22Rv1 (cell line): ENCODE results near the gene CCNJ.

Experiments used
- ZFX ChIP-seq: fragments of 450-650 bp; IDR thresholded peaks from 2 replicates; pipeline ENCODE4 v1.6.1; 2017; ENCODE audit warnings: antibody characterized with exemption, borderline replicate concordance
- TF ChIP-seq, protein P1 (sequence below): fragments of 450-650 bp; IDR thresholded peaks from 2 replicates; pipeline ENCODE4 v1.5.1; 2017; ENCODE audit warnings: mild to moderate bottlenecking

GRCh38 chr10:96013956-96014355 is 29.4 kb upstream of the CCNJ start:
- TF ChIP-seq, protein P1, sequence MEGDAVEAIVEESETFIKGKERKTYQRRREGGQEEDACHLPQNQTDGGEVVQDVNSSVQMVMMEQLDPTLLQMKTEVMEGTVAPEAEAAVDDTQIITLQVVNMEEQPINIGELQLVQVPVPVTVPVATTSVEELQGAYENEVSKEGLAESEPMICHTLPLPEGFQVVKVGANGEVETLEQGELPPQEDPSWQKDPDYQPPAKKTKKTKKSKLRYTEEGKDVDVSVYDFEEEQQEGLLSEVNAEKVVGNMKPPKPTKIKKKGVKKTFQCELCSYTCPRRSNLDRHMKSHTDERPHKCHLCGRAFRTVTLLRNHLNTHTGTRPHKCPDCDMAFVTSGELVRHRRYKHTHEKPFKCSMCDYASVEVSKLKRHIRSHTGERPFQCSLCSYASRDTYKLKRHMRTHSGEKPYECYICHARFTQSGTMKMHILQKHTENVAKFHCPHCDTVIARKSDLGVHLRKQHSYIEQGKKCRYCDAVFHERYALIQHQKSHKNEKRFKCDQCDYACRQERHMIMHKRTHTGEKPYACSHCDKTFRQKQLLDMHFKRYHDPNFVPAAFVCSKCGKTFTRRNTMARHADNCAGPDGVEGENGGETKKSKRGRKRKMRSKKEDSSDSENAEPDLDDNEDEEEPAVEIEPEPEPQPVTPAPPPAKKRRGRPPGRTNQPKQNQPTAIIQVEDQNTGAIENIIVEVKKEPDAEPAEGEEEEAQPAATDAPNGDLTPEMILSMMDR = no peak
- no peak for TF ChIP-seq ZFX
